Heart left ventricle (tissue), 13 donors: Measurements from ENCODE around the gene SLC2A10.
"Not testable (repeated sequence)": the region's sequence is repeated elsewhere in the genome, so short reads cannot be mapped to it uniquely, and the experiment has no call there.

ENCODE experiments used
- POLR2A ChIP-seq, 2 donors: fragments of 450-650 bp; IDR thresholded peaks; one replicate each; pipeline ENCODE4 v1.6.1; 2017; ENCODE audit warnings: antibody characterized with exemption in 2 of 2, mild to moderate bottlenecking in 2 of 2, moderate library complexity in 2 of 2
- TF ChIP-seq, protein P1 (sequence below), 12 donors: fragments of 200-600 bp; sonication (generic) in 4 of 12; IDR thresholded peaks; one replicate each; pipeline versions ENCODE4 v1.5.0 to v1.8.0; 2018 to 2022; ENCODE audit warnings: antibody characterized with exemption in 12 of 12, mild to moderate bottlenecking in 5 of 12
- donor health status: ischemic (EF 13 %, LVEDD 7.1; RV severe dilation, severe dysfunction).
- donor health status: DM: no; HTN: yes; CAD: no.
- donor health status: DM: no; HTN: no; CAD: no.
- donor health status: ischemic (EF 25% LVEDD 6.9; RV normal size, moderate dysfunction).
- donor health status: ischemic (EF 25% LVEDD 5.7; RV mildly dilated, moderate dysfunction).
- donor health status: ischemic (EF 35%, LVEDD 5.7; RV mildly dilated, moderate dysfunction).
- donor health status: nonischemic (EF 11% LVEDD 7.7; RV severe dilation, severe dysfunction).
- donor health status: DM: yes; HTN: yes; CAD: no.
- donor health status: PGD.
- donor health status: ischemic (EF 29% LVEDD 5.4; RV normal size, mild dysfunction).
- donor health status: nonischemic (EF 23%, LVEDD 6.1; RV moderate dilation, normal function).

DNA sequence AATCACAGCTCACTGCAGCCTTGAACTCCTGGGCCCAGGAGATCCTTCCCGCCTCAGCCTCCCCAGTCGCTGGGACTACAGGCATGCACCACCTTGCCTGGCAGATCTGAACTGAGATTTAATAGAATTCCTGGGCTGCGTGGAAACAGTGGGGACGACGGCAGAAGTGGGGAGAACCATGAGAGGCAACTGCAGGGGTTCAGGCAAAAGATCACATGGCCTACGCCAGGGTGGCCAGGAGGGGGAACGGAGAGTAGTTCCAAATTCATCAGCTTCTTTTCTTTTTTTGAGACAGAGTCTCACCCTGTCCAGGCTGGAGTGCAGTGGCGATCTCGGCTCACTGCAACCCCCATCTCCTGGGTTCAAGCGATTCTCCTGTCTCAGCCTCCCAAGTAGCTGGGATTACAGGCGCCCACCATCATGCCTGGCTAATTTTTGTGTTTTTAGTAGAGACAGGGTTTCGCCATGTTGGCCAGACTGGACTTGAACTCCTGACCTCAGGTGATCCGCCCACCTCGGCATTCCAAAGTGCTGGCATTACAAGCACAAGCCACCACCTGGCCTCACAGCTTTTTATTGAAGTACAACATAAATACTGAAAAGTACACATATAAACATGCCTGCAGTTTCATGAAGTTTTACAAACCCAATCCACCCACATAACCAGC is 32.7 kb upstream of the SLC2A10 start:
- TF ChIP-seq, protein P1, sequence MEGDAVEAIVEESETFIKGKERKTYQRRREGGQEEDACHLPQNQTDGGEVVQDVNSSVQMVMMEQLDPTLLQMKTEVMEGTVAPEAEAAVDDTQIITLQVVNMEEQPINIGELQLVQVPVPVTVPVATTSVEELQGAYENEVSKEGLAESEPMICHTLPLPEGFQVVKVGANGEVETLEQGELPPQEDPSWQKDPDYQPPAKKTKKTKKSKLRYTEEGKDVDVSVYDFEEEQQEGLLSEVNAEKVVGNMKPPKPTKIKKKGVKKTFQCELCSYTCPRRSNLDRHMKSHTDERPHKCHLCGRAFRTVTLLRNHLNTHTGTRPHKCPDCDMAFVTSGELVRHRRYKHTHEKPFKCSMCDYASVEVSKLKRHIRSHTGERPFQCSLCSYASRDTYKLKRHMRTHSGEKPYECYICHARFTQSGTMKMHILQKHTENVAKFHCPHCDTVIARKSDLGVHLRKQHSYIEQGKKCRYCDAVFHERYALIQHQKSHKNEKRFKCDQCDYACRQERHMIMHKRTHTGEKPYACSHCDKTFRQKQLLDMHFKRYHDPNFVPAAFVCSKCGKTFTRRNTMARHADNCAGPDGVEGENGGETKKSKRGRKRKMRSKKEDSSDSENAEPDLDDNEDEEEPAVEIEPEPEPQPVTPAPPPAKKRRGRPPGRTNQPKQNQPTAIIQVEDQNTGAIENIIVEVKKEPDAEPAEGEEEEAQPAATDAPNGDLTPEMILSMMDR (IDR thresholded peaks at IDR 0.05): not testable (repeated sequence)
- TF ChIP-seq POLR2A (IDR thresholded peaks at IDR 0.05): not testable (repeated sequence)
